Activated effector memory CD4-positive, alpha-beta T cell treated with anti-CD3 and anti-CD28 coated beads, Interleukin-2, amount 50 U/mL, for 16 hours (primary cell): ENCODE results near the gene MPC1.

Source experiments
- DNase-seq: peaks from one replicate; pipeline ENCODE4 v3.0.0-alpha.2; 2020

The MPC1 gene

GRCh38 chr6:166382933-166383801 is at the start of gene MPC1:
Gene MPC1 (minus strand): TSS chr6:166382940. CDS start chr6:166382876, 64 bp downstream.
- DNase-seq, result peak; percentile 98

GRCh38 chr6:166430269-166430668 is 47.5 kb upstream of the MPC1 start:
- peak; percentile 24 for DNase-seq

- peak; percentile 25 for DNase-seq
These were observed 41.7 kb upstream of the MPC1 start for GRCh38 chr6:166424431-166424830.

GRCh38 chr6:166423781-166424180 is 41.0 kb upstream of the MPC1 start:
- DNase-seq, result peak; percentile 46

DNA sequence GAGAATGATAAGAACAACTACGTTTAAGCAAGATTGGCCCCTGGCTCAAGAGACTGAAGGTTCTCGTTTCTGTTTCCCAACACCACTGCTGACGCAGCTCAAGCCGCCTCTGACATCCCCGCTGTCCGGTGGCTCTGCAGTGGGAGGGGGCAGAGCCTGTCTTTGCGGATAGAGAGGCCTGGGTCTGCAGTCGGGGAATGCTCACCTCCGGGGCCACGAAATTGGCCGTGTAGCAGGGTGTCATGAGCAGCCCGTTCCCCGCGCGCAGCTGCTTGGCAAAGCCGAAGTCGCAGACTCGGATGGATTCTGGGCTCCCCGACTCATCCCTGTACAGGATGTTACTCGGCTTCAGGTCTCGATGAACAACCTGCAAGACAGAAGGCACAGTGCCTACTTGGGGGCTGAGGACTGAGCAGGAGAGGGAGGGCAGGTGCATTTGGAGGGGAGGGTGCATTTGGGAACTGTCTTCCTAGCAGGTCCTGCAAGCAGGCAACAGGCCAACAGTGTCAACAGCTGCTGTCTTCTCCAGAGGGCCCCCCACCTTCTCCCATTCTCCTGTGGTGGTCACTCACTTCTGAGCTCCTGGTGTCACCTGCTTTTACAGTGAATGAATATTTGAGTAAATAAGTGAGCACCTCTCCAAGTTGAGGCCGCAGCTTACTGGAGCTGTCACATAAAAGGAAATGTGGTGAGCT is 40.5 kb upstream of the MPC1 start:
- peak; percentile 39 for DNase-seq

- peak; percentile 36 for DNase-seq
These were observed 39.6 kb upstream of the MPC1 start for GRCh38 chr6:166422201-166422940.

DNA sequence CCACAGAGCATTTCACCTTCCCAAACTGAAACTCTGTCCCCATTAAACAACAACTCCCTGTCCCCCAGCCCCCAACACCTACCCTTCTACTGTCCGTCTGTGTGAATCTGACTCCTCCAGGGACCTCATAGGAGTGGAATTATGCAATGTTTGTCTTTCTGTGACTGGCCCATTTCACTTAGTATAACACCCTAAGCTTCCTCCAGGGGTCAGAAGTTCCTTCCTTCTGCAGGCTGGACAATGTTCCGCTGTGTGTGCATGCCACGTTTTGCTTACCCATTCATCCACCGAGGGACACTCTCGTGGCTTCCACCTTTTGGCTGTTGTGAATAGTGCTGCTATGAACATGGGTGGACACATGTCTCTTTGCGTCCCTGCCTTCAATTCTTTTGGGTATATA is 37.6 kb upstream of the MPC1 start:
- peak; percentile 6 for DNase-seq

DNA sequence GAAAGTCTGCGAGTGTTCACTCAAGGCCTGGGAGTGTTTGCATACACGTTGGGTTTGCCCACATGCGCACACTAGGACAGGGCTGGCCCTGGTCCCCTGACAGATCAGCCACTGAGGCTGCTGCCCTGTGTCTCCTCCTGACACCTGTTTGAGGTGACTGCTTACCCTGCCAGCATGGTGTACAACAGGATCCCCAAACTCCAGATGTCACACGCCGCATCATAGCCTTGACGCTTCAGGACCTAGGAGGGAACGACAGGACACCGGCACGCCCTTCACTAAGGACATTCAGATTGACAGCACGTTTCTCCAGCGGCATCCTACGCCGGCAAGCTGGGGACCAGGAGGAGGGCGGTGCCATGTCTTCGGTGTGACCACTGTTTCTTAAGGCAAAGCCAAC is 37.0 kb upstream of the MPC1 start:
- DNase-seq, result peak; percentile 58

- DNase-seq, result peak; percentile 83
These were observed 36.5 kb upstream of the MPC1 start for GRCh38 chr6:166419286-166419685.

DNA sequence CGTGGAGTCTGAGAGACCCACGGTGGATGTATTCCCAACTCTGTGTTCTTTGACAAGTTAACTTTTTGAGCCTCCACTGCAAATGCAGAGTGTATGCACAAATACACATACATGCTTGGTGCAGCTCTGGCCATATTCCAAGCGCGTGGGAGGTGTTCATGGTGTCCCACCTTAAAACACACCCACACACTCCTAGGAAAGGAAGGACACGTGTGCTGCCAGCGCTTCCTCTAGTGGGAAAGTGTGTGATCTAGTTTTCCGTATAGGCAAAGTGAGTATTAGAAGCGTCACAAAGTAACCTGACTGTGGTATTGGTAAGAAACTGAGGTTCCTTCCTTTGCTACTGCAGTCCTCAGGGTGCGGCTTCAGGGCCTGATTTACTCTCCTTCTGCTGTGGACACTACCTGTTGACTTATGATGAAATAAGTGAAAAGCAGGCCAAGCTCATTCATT is 36.0 kb upstream of the MPC1 start:
- DNase-seq, result peak; percentile 69

- DNase-seq, result peak; percentile 75
These were observed 34.5 kb upstream of the MPC1 start for GRCh38 chr6:166417285-166417691.

DNA sequence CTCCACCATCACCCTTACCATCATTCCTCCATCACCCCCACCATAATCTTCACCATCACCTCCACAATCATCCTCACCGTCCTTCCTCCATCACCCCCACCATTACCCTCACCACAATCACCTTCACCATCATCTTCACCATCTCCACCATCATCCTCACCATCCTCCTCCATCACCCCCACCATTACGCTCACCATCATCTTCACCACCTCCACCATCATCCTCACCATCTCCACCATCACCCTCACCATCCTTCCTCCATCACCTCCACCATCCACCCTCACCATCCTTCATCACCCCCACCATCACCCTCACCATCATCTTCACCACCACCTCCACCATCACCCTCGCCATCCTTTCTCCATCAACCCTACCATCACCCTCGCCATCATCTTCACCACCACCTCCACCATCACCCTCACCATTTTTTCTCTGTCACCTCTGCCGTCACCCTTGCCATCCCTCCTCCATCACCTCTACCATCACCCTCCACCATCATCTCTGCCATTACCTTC is 33.1 kb upstream of the MPC1 start:
- DNase-seq, result peak; percentile 22

GRCh38 chr6:166415306-166415705 is 32.6 kb upstream of the MPC1 start:
- DNase-seq, result peak; percentile 67

GRCh38 chr6:166413491-166413951 is 30.8 kb upstream of the MPC1 start:
- DNase-seq, result peak; percentile 58

GRCh38 chr6:166412911-166413384 is 30.2 kb upstream of the MPC1 start:
- peak; percentile 56 for DNase-seq

DNA sequence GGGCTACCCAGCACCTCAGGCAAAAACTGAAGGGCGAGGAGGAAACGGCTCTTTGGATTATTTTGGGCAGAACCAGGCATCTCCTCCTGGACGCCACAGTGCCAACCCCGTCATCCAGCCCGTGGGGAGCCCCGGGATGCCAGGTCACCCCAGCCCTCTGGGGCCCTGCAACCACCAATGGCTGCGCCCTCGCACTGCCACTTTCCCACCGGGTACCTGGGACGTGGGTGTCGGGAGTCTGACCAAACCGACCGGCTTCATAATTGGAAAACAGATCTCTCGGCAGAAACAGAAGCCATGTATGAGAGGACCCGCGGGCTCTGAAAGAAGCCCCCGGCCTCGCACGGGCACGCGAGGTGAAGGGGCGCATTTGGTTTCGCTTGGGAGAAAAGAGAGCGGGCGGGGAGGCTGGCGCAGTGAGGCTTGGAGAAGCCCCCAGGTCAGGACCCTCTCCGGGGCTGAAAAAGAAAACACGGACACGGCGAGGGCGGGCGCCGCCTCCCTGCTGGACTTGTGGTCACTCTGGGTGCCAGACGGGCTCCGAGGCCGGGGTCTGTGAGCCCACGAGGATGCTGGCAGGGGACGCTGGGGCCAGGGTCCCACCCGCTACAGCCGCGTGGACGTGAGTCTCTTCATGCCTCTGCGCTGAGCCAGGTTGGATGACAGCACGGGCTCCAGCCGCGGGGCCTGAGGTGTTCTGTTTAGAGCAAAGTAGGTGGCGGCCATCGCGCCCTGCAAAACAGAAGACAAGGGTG is 29.6 kb upstream of the MPC1 start:
- DNase-seq, result peak; percentile 55

DNA sequence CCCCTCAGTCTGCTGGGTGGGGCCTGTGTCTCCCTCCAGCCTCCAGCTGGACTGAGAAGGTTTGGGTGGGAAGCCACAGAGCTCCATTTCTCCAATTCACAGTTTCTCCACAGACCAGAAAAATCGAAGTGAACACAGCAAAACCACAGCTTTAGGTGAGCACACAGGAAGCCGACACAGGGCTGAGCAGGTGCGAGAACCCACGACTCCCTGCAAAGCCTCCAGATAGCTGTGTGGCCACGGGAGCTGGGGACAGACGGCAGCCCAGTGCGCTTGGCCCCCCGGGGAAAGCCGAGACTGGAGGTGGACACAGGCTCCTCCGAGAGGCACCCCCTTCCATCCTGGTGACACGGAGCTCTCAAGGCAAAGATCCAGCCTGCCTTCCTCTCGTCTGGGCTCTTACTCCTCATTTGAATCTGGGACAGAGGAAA is 29.0 kb upstream of the MPC1 start:
- DNase-seq, result peak; percentile 69

GRCh38 chr6:166411271-166411670 is 28.5 kb upstream of the MPC1 start:
- peak; percentile 27 for DNase-seq

DNA sequence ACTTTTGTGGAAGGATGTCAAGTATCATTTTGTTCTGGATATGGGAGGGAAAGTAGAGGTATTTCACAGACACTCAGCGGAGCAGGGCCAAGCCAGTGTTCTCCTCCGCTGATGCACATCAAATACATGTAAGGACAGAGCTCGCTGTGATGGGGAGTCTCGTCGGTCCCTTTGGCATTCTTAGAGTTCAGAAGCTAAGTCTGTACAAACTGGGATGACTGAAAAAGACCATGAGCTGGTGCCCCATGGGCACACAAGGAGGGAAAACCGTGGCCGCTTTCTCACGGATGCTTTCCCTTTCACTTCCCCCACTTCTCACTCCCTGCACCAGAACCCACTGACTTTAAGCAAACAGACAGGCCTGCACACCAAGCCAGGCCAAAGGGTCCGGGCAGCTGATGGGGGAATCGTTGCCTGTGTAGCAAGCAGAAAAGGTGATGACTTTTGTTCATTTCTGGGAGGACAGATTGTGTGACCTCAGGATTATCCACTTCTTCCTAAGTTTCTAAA is 27.7 kb upstream of the MPC1 start:
- DNase-seq, result peak; percentile 27

GRCh38 chr6:166408936-166409755 is 26.4 kb upstream of the MPC1 start:
- DNase-seq, result peak; percentile 38

GRCh38 chr6:166406197-166406596 is 23.5 kb upstream of the MPC1 start:
- DNase-seq, result peak; percentile 51
